ENCODE results near the gene CALCOCO1.
"Not testable (repeated sequence)": the region's sequence is repeated elsewhere in the genome, so short reads cannot be mapped to it uniquely, and the experiment has no call there.

CALCOCO1 gene

GRCh38 chr12:53696655-53697331, 30.5 kb downstream of the CALCOCO1 start:
- DNase-seq: no peak

DNA sequence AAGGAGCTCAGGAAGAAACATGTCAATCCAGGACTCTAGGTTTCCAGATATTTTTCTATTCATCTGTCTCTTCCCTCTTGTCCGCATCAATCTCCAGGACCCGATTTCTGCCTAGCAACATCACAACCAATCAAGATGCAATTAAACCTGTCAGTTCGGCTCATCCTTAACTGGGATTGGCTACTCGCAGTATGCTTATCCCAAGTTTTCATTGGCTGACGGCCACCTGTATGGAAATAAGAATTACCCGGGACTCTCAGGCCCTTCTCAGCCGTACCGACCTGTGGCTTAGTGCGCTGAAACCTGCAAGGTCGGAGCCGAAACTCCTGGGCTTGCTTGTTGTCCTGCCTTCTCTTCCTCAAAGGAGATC, 31.0 kb downstream of the CALCOCO1 start:
- DNase-seq: no peak

DNA sequence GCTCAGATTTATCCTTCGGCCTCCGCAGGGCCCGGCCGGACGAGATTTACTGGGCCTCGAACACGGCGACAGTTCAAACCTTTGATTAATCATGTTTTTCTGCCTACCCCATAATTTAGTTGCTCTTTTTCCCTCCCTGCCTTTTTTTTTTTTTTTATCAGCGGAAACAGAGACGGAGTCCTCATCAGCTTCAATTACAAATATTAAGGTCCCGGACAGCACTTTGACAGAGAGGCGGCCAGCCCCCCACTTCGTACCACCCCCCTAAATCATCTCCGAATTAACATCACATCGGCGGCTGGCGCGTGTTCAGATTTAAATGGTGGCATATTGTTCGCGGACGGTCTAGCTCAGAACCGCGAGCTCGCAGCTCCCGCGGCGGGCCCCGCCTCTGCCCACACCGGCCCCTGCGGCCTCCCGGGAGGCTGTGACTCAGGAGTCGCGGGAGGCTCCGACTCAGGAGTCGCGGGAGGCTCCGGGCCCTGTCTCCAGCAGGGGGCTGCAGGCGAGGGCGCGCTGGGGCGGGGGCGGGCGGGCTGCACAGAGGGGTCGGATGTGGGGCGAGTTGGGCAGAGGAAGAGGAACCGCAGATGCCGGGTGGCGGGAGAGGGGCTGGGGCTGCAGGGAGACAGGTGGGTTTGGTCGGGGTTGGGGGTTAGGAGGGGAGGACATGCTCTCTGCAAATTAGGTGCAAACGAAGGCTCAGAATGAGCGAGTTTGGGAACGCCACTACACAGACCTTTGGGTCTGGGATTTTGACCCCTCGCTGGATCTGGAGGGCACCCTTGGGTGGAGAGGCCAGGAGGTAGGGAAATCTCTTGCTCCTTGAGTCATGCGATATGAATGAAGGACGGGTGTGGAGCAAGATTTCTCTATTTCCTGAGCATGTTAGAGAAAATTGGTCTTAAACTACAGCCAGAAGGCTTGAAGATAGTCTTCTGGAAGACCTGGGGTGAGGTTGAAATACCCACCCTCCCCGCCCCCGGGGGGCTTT, 31.8 kb downstream of the CALCOCO1 start:
- DNase-seq: peak; percentile 18

DNA sequence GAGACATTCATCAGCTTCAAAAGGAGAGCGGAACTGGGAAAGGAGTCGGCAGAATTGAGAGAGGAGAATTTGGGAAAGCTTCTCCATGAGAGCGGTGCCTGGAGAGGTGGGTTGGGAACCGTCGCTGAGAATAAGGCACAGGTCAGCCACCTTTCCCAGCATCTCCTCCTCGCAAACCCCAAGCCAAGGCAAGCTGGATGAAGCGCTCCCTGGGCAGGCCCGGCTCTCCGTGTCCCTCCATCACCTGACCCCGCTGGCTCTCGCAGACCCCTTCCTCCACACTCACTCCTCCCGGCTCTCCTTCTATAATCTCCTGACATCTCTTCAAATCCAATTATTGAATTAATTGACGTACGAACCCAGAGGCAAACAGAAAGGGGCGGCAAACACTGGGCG, 32.5 kb downstream of the CALCOCO1 start:
- no peak for DNase-seq

DNA sequence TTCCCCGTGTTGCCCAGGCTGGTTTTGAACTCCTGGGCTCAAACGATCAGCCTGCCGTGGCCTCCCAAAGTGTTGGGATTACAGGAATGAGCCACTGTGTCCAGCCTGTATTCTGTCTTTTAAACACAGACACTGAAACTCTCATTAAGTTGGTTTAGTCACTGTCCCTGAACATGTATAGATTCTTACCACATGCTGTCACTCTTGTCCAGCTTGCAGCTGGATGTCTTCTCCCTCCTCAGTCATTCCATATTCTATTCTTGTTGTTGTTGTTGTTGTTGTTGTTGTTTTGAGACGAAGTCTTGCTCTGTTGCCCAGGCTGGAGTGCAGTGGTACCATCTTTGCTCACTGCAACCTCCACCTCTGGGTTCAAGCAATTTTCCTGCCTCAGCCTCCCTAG, 39.1 kb downstream of the CALCOCO1 start:
- no peak for DNase-seq

- DNase-seq: no peak
Measured at GRCh38 chr12:53686436-53686835, 40.8 kb downstream of the CALCOCO1 start.

GRCh38 chr12:53684654-53685220, 42.5 kb downstream of the CALCOCO1 start:
- no peak for DNase-seq

- DNase-seq: no peak
Measured at GRCh38 chr12:53683983-53684382, 43.3 kb downstream of the CALCOCO1 start.

DNA sequence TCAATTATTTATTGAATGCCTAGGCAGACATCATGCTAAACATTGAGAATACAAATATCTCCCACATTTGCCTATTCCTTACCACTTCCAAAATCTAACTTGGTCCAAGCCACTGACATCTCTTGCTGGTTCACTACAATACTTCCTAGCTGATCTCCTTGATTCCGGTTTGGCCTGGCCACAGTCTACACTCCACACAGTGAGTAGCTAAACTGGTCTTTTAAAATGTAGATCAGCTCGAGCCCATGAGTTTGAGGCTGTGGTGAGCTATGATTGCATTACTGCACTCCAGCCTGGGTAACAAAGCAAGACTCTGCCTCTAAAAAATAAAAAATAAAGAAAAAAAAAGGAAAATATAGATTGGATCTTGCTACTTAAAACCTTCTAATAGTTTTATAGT, 43.8 kb downstream of the CALCOCO1 start:
- no peak for DNase-seq

DNA sequence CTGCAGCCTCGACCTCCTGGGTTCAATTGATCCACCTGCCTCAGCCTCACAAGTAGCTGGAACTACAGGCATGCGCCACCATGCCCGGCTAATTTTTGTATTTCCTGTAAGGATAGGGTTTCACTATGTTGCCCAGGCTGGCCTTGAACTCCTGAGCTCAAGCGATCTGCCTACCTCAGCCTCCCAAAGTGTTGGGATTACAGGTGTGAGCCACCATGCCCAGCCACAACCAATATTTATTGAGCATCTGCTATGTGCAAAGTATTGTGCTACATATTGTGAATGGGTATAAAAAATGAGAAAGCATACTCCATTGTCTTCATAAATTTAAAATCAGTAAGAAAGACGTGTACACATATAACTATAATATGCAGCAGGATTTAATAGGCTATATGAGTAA, 47.2 kb downstream of the CALCOCO1 start:
- not testable (repeated sequence) for DNase-seq

DNA sequence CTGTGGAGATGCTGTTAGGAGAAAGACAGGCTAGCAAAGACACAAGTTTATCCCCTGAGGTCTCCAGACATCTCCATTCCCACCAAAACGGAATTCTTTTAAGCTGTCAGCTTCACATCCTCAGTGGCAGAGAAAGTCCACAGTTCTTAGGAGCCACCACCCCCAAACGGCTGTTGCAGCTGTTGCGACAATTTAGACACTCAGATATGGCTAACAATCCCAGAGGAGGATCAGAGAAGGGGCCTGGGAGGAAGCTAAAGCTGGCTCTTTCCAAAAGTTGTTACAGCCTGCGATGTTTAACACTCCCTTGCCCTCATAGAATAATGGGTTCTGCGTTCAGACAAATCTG, 49.5 kb downstream of the CALCOCO1 start:
- DNase-seq: no peak

GRCh38 chr12:53677016-53677799, 50.0 kb downstream of the CALCOCO1 start:
- DNase-seq: no peak

- no peak for DNase-seq
Measured at GRCh38 chr12:53676656-53677015, 50.6 kb downstream of the CALCOCO1 start.

GRCh38 chr12:53675701-53676607, 51.3 kb downstream of the CALCOCO1 start, which contains the start of gene ATP5MC2:
ATP5MC2 (minus strand) TSS chr12:53676083; CDS start chr12:53672614, 3,469 bp downstream.
- DNase-seq: peak; percentile 96

DNA sequence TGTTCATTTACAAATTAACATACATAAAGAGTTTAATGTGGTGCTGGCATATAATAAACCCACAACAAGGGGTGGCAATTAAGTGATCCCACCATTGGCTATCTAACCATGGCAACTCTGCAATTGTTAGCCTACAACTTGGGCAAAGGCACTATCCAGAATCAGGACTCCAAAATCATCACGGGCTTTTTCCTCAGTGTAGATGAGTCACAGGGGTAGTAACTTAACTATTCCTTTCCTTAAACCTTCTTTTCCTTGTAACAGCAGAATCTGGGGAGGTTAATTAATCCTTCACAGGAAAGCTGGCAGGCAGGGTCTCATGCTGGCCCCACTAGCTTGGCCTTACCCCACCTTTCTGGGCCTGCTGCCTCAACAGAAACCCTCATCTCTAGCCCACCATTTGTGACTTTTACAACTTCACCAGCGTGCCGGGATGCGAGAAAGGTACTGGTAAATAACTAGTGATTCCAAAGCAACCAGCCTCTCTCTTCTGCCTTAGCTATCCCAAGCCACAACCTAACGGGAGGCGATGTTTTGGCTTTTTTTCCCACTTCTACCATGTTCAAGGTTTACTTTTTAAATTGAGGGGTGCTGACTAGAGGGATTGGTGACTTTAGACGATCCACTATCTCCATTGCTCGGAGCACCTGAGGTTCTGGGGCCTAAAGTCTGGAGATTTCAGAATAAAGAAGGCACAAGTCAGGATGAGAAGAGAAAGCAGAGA, 52.1 kb downstream of the CALCOCO1 start:
- no peak for DNase-seq

GRCh38 chr12:53670971-53671370, 56.3 kb downstream of the CALCOCO1 start:
- DNase-seq: no peak

- no peak for DNase-seq
Measured at GRCh38 chr12:53670308-53670707, 56.9 kb downstream of the CALCOCO1 start.

- no peak for DNase-seq
Measured at GRCh38 chr12:53667080-53667479, 60.2 kb downstream of the CALCOCO1 start.

GRCh38 chr12:53664936-53665335, 62.3 kb downstream of the CALCOCO1 start:
- no peak for DNase-seq

DNA sequence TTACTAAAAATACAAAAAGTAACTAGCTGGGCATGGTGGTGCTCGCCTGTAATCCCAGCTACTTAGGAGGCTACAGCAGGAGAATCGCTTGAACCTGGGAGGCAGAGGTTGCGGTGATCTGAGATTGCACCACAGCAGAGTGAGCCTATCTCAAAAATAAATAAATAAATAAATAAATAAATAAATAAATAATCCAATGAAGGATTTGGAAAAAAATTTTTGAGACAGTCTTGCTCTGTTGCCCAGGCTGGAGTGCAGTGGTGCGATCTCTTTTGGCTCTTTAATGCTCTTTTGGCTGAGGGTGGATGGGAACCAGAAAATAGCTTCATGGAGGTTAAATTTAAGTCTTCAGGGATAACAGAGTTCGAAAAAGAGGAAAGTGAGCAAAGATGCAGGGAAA, 63.1 kb downstream of the CALCOCO1 start:
- DNase-seq: no peak

GRCh38 chr12:53660041-53660440, 67.2 kb downstream of the CALCOCO1 start:
- DNase-seq: no peak
